Fibroblast of lung (primary cell): Measurements from ENCODE around the gene RPS23. TPM values are rescaled to one million over a fixed set of nuclear protein-coding genes. Genes with fewer than 3 reads are reported as not detected.

Experiments used
- DNase-seq, 2 donors: peaks; one replicate each; pipeline versions ENCODE4 v3.0.0 to v3.0.0-alpha.2; 2010; ENCODE audit warnings: low read depth in 2 of 2
- H2AFZ ChIP-seq: 2 replicates; pipeline ENCODE4 v1.5.1; 2012; ENCODE audit warnings: low read length, control low read depth, inconsistent platforms
- H3K27ac ChIP-seq: 2 replicates; pipeline ENCODE4 v1.5.1; 2011; ENCODE audit warnings: low read length, control low read depth; ENCODE audit not compliant: insufficient read depth
- H3K27me3 ChIP-seq: 2 replicates; pipeline ENCODE4 v1.5.1; 2011; ENCODE audit warnings: mild to moderate bottlenecking, low read length; ENCODE audit not compliant: control insufficient read depth, insufficient read depth
- H3K36me3 ChIP-seq: 2 replicates; pipeline ENCODE4 v1.5.1; 2011; ENCODE audit warnings: low read length; ENCODE audit not compliant: control insufficient read depth, insufficient read depth
- H3K4me1 ChIP-seq: 2 replicates; pipeline ENCODE4 v1.5.1; 2011; ENCODE audit warnings: low read length; ENCODE audit not compliant: control insufficient read depth, insufficient read depth; ENCODE audit errors: extremely low read depth
- H3K4me2 ChIP-seq: 2 replicates; pipeline ENCODE4 v1.5.1; 2011; ENCODE audit warnings: low read length, control low read depth; ENCODE audit not compliant: insufficient read depth; ENCODE audit errors: extremely low read depth
- H3K4me3 ChIP-seq, 4 experiments: fragments of 200-600 bp in 1 of 4; sonication (generic) in 1 of 4; replicated peaks in 1 of 4; 2 replicates each; pipeline ENCODE4 v1.5.1; 2011 to 2016; ENCODE audit warnings: low read length in 4 of 4, low read depth in 3 of 4, mild to moderate bottlenecking in 3 of 4, control low read depth in 2 of 4, inconsistent platforms in 1 of 4, mixed read lengths in 1 of 4; ENCODE audit not compliant: insufficient read depth in 1 of 4; ENCODE audit errors: control extremely low read depth in 1 of 4
- H3K79me2 ChIP-seq: 2 replicates; pipeline ENCODE4 v1.5.1; 2012; ENCODE audit warnings: mild to moderate bottlenecking, low read length, inconsistent platforms; ENCODE audit not compliant: control insufficient read depth, insufficient read depth
- H3K9ac ChIP-seq: 2 replicates; pipeline ENCODE4 v1.5.1; 2011; ENCODE audit warnings: mild to moderate bottlenecking, low read length, control low read depth; ENCODE audit not compliant: insufficient read depth
- H3K9me3 ChIP-seq: 2 replicates; pipeline ENCODE4 v1.5.1; 2012; ENCODE audit warnings: low read depth, low read length; ENCODE audit not compliant: control insufficient read depth, insufficient read depth
- H4K20me1 ChIP-seq: 2 replicates; pipeline ENCODE4 v1.5.1; 2011; ENCODE audit warnings: low read length; ENCODE audit not compliant: control insufficient read depth, insufficient read depth; ENCODE audit errors: extremely low read depth
- EZH2 ChIP-seq: IDR thresholded peaks from 2 replicates; pipeline ENCODE4 v1.5.1; 2012; ENCODE audit warnings: low read length, control low read depth, mild to moderate bottlenecking; ENCODE audit errors: missing control alignments
- polyA plus RNA-seq, 2 donors: library from polyadenylated mRNA; depleted of rRNA in 1 of 2; stranded (reverse) in 1 of 2; unstranded in 1 of 2; fragments of >200 nt; gene quantifications; 2 replicates each; pipeline ENCODE4 v1.2.1, GENCODE V29; 2011 to 2012; ENCODE audit warnings: missing spikeins in 1 of 2
- total RNA-seq: library from RNA; depleted of rRNA; stranded (reverse); fragments of >200 nt; gene quantifications from 2 replicates; pipeline ENCODE4 v1.2.1, GENCODE V29; 2014
- TF ChIP-seq, protein P1 (sequence below), 2 donors: IDR thresholded peaks in 1 of 2; conservative IDR thresholded peaks in 1 of 2; 1 replicate in 1 of 2; 2 replicates in 1 of 2; pipeline ENCODE4 v1.5.1; 2011 to 2012; ENCODE audit warnings: low read length in 2 of 2, control low read depth in 1 of 2, inconsistent platforms in 1 of 2, low read depth in 1 of 2, mild to moderate bottlenecking in 1 of 2

RPS23 gene
- total and polyA plus RNA-seq, 2 donors (not counting 1 experiment from before 2014, with no cell fraction given) = 2,712 to 7,387 TPM

DNA sequence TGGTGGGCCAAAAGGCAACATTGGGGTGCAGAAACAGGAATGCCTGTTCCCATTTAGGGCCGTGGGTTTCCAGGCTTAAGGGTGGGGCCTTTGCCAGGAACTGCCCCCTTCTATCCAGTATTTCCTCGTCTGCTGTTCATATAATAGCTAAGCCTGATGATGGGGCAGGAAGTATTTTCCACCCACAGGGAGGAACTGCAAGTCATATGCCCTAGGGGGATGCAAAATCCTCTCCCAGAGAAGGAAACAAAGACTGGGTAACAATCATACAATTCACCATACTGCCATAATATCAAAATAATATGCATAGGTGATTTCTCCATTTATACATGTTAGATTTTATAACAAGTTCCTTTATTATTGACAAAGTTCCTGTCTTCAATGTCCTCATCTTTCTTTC, 20.5 kb upstream of the RPS23 start:
- Histone ChIP-seq H3K9ac (no peak overlapping the region), H4K20me1 (no peaks in the 10 kb centered on the region), H3K36me3 (no peaks in the 10 kb centered on the region), H3K27me3 (no peaks in the 10 kb centered on the region), H3K4me2 (no peak overlapping the region), H3K79me2 (no peaks in the 10 kb centered on the region), H3K9me3 (no peaks in the 10 kb centered on the region), H2AFZ (no peak overlapping the region), H3K27ac (no peak overlapping the region), H3K4me3 (no peak overlapping the region), H3K4me1 (no peaks in the 10 kb centered on the region)
- no peak for DNase-seq
- TF ChIP-seq, protein P1, sequence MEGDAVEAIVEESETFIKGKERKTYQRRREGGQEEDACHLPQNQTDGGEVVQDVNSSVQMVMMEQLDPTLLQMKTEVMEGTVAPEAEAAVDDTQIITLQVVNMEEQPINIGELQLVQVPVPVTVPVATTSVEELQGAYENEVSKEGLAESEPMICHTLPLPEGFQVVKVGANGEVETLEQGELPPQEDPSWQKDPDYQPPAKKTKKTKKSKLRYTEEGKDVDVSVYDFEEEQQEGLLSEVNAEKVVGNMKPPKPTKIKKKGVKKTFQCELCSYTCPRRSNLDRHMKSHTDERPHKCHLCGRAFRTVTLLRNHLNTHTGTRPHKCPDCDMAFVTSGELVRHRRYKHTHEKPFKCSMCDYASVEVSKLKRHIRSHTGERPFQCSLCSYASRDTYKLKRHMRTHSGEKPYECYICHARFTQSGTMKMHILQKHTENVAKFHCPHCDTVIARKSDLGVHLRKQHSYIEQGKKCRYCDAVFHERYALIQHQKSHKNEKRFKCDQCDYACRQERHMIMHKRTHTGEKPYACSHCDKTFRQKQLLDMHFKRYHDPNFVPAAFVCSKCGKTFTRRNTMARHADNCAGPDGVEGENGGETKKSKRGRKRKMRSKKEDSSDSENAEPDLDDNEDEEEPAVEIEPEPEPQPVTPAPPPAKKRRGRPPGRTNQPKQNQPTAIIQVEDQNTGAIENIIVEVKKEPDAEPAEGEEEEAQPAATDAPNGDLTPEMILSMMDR (conservative IDR thresholded peaks at IDR 0.05 in 1 of 2, IDR thresholded peaks at IDR 0.05 in 1 of 2; ENCODE audit: low read depth in 1 of 2, low read length in 2 of 2) = no peak
- TF ChIP-seq EZH2 = no peak

DNA sequence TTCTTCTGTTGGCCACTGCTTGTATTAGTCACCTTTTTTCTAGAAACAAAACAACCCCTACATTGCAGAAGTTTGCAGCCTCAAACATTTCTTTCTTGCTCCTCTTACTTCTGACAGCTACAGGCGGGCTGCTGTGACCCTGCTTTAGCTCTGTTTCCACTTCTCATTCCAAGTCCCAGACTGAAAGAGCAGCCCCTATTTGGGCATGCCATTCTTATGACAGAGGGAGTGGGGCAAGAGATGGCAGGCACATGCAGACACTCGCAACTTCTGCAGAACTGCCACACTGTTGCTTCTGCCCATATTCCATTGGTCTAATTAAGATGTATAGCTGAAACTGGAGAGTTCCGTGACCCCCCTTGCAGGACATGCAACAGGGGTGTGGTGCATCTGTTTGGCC, 19.6 kb upstream of the RPS23 start:
- Histone ChIP-seq H3K4me3 (no peak overlapping the region), H3K27ac (no peak overlapping the region), H3K9me3 (no peaks in the 10 kb centered on the region), H4K20me1 (no peaks in the 10 kb centered on the region), H3K36me3 (no peaks in the 10 kb centered on the region), H2AFZ (no peak overlapping the region), H3K4me1 (no peaks in the 10 kb centered on the region), H3K27me3 (no peaks in the 10 kb centered on the region), H3K79me2 (no peaks in the 10 kb centered on the region), H3K4me2 (no peak overlapping the region), H3K9ac (no peak overlapping the region)
- DNase-seq = no peak
- TF ChIP-seq, protein P1 (conservative IDR thresholded peaks at IDR 0.05 in 1 of 2, IDR thresholded peaks at IDR 0.05 in 1 of 2; ENCODE audit: low read depth in 1 of 2, low read length in 2 of 2) = no peak
- TF ChIP-seq EZH2 = no peak

DNA sequence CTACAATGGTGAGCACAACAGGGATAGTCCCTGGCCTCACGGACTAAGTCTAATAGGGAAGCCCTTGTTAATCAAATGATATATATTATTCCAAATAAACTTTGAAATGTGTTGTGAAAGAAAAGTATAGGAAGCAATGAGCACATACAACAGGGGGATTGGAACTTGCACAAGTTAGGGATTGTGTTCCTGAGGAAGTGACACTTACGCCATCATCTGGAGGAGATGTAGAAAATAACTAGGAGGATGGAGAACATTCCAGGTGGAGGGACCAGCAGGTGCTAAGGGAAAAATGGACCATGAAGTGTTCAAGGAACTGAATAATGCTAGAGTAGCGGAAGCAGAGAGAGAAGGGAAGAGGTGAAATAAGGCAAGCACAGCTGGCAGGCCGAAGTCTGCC, 18.8 kb upstream of the RPS23 start:
- H3K4me1 ChIP-seq = no peaks in the 10 kb centered on the region
- H3K27me3 ChIP-seq = no peaks in the 10 kb centered on the region

More for the DNA sequence above, 18.8 kb upstream of the RPS23 start:
- H3K79me2 ChIP-seq = no peaks in the 10 kb centered on the region
- no peaks in the 10 kb centered on the region for H3K36me3 ChIP-seq
- H3K9me3 ChIP-seq = no peaks in the 10 kb centered on the region
- H3K4me3 ChIP-seq = no peak overlapping the region
- H3K27ac ChIP-seq = no peak overlapping the region
- no peaks in the 10 kb centered on the region for H4K20me1 ChIP-seq
- no peak overlapping the region for H3K4me2 ChIP-seq
- no peak overlapping the region for H3K9ac ChIP-seq
- no peak for DNase-seq
- H2AFZ ChIP-seq = no peak overlapping the region
- TF ChIP-seq, protein P1 (conservative IDR thresholded peaks at IDR 0.05 in 1 of 2, IDR thresholded peaks at IDR 0.05 in 1 of 2; ENCODE audit: low read depth in 1 of 2, low read length in 2 of 2) = no peak
- TF ChIP-seq EZH2 = no peak
